Hindlimb muscle (tissue), 1 donor: ENCODE results near the gene ITSN1. TPM values are rescaled to one million over a fixed set of nuclear protein-coding genes. Genes with fewer than 3 reads are reported as not detected.
"Not testable (repeated sequence)": the region's sequence is repeated elsewhere in the genome, so short reads cannot be mapped to it uniquely, and the experiment has no call there.

ENCODE experiments used
- DNase-seq: peaks from one replicate; pipeline ENCODE4 v3.0.0-alpha.2; 2013
- polyA plus RNA-seq: library from polyadenylated mRNA; unstranded; fragments of 120-200 nt; gene quantifications from one replicate; pipeline ENCODE4 v1.2.1, GENCODE V29; 2013; ENCODE audit not compliant: insufficient read length

Gene ITSN1
- polyA plus RNA-seq, 1 donor: 34.1 TPM

GRCh38 chr21:33651965-33652680 is 9.8 kb downstream of the ITSN1 start:
- no peak for DNase-seq

- no peak for DNase-seq
Measured at GRCh38 chr21:33654412-33654811, 12.1 kb downstream of the ITSN1 start.

- DNase-seq: no peak
Measured at GRCh38 chr21:33655588-33656221, 13.4 kb downstream of the ITSN1 start.

- no peak for DNase-seq
Measured at GRCh38 chr21:33657124-33657820, 15.0 kb downstream of the ITSN1 start.

- no peak for DNase-seq
Measured at GRCh38 chr21:33658919-33659567, 16.7 kb downstream of the ITSN1 start.

- no peak for DNase-seq
Measured at GRCh38 chr21:33659568-33659949, 17.3 kb downstream of the ITSN1 start.

GRCh38 chr21:33660406-33660805 is 18.1 kb downstream of the ITSN1 start:
- DNase-seq: no peak

- no peak for DNase-seq
Measured at GRCh38 chr21:33661146-33661545, 18.8 kb downstream of the ITSN1 start.

- DNase-seq: no peak
Measured at GRCh38 chr21:33662046-33662445, 19.7 kb downstream of the ITSN1 start.

GRCh38 chr21:33663241-33663640 is 20.9 kb downstream of the ITSN1 start:
- DNase-seq: no peak

GRCh38 chr21:33664135-33664534 is 21.8 kb downstream of the ITSN1 start:
- DNase-seq: no peak

- no peak for DNase-seq
Measured at GRCh38 chr21:33666153-33666552, 23.9 kb downstream of the ITSN1 start.

GRCh38 chr21:33667636-33668035 is 25.3 kb downstream of the ITSN1 start:
- no peak for DNase-seq

GRCh38 chr21:33668180-33668579 is 25.9 kb downstream of the ITSN1 start:
- no peak for DNase-seq

GRCh38 chr21:33668620-33669019 is 26.3 kb downstream of the ITSN1 start:
- DNase-seq: no peak

- DNase-seq: no peak
Measured at GRCh38 chr21:33670076-33670978, 28.0 kb downstream of the ITSN1 start.

GRCh38 chr21:33673473-33673872 is 31.2 kb downstream of the ITSN1 start:
- DNase-seq: no peak

- no peak for DNase-seq
Measured at GRCh38 chr21:33674226-33674625, 31.9 kb downstream of the ITSN1 start.

GRCh38 chr21:33676666-33677065 is 34.4 kb downstream of the ITSN1 start:
- DNase-seq: not testable (repeated sequence)

- no peak for DNase-seq
Measured at GRCh38 chr21:33677450-33677849, 35.1 kb downstream of the ITSN1 start.

- DNase-seq: no peak
Measured at GRCh38 chr21:33680870-33681269, 38.6 kb downstream of the ITSN1 start.

- DNase-seq: no peak
Measured at GRCh38 chr21:33682992-33683627, 40.8 kb downstream of the ITSN1 start.
